ENCODE measurements around the gene CHD1L. TPM values are rescaled to one million over a fixed set of nuclear protein-coding genes. Genes with fewer than 3 reads are reported as not detected.
"Not testable (repeated sequence)": the region's sequence is repeated elsewhere in the genome, so short reads cannot be mapped to it uniquely, and the experiment has no call there.

Gene CHD1L
- 10 to 100 TPM; 12.7 to 20.6 (median 16.9) TPM for total RNA-seq

DNA sequence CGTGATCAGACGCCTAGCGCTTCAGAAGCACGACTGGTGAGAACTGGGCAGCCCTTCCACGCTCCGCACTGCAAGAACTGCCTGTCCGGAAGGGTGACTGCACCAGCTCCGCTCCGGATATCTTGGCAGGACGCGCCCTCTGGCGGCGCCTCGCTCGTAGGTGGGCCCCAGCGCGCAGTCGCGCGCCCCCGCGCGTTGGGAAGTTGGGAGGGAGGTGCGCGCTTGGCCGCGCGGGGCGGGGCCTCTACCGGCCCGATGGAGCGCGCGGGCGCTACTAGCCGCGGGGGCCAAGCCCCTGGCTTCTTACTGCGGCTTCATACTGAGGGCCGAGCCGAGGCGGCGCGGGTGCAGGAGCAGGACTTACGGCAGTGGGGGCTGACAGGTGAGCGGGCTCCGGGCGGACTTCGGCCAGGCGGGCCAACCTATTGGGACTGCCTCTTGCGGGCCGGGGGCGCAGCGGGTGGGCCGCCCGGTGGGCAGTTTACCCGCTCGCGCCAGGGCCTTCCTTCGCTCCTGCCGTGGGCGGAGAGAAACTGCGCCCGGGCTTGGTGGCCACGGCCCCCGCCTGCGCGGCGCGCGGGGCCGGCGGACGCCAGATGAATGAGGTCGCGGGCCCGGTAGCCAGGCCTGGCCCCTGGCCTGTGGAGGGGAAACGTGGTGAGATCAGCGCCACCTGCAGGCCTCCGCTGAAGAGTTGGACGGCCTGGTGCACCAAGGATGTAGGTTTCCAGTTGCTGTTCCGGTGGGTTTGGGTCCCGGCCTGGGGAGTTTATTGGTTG lies at the start of gene CHD1L:
CHD1L (plus strand) TSS at position 236 of the 779 bp plus-strand sequence; CDS start at position 256, 20 bp downstream.
- peak within 1 kb of the TSS; percentile 80 for H3K4me3 ChIP-seq (ENCODE audit: low read depth, poor library complexity, severe bottlenecking)
- WGBS, 2 donors, result 0 to 1% methylated on average over 15 to 35 of the region's 82 CpGs
- TF ChIP-seq CTCF (IDR thresholded peaks at IDR 0.05), result no peak
- TF ChIP-seq POLR2A (IDR thresholded peaks at IDR 0.05), result no peak
- peak; percentile 94 to 99 for DNase-seq (ENCODE audit: low spot score in 2 of 2)
- intact Hi-C loops (cut with DNase I; ENCODE audit: low total_unique reads), result loop anchor here (5.0 kb wide), 1 partner anchor 70 kb away; the partner anchor contains the start of gene PRKAB2

- intact Hi-C loops (cut with DNase I; ENCODE audit: low total_unique reads); H3K4me3 ChIP-seq (ENCODE audit: low read depth, poor library complexity, severe bottlenecking); DNase-seq (ENCODE audit: low spot score in 2 of 2): not testable (repeated sequence)
- WGBS, 2 donors, result 86 to 91% methylated on average over 3 of the region's 3 CpGs
Measured at GRCh38 chr1:147197324-147197723, 45.2 kb upstream of the CHD1L start.

DNA sequence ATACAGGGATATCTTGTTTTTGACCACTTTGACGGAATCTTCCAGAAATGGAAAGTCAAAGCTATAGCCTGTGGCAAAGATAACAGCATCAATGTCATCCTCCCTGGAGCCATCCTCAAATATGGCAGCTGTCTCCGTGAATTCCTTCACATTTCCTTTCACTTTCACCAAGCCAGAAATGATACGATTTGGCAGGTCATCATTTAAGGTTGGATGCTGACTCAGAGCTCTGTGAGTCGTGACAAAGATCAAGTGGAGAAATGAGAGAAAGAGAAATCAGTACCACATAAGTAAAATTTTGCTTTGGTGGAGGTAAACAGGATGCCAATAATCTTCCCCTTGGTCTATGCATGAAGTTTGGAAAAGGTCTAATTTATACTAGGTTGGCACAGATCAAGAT lies 41.2 kb upstream of the CHD1L start:
- DNase-seq (ENCODE audit: low spot score in 2 of 2), result no peak
- intact Hi-C loops (cut with DNase I; ENCODE audit: low total_unique reads), result no loop called here
- TF ChIP-seq CTCF (IDR thresholded peaks at IDR 0.05) (no peak), POLR2A (IDR thresholded peaks at IDR 0.05) (no peak)
- WGBS, 2 donors, result 61 to 71% methylated on average over 4 of the region's 4 CpGs
- no peak overlapping the region for H3K4me3 ChIP-seq (ENCODE audit: low read depth, poor library complexity, severe bottlenecking)

DNA sequence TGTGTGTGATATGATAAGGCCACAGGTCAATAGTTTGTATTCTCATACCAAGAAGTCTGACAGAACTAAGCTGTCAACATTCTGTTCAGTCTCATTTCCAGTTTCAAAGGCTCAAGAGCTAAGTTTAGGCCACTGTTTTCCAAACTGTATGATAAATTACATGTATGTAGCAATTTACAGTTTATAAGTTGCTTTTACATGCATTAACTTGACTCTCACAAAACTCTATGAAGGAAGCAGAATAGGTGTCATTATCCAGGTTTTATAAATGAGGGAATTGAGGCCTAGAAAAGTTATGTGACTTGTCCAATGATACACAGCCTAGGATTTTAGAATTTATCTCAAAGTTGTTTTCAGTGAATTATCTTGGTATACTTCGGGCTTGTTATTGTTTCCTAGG lies 40.7 kb upstream of the CHD1L start:
- H3K4me3 ChIP-seq (ENCODE audit: low read depth, poor library complexity, severe bottlenecking), result no peak overlapping the region
- 97 to 98% methylated on average over 1 of the region's 1 CpG for WGBS, 2 donors
- intact Hi-C loops (cut with DNase I; ENCODE audit: low total_unique reads), result no loop called here
- no peak for DNase-seq (ENCODE audit: low spot score in 2 of 2)
- TF ChIP-seq POLR2A (IDR thresholded peaks at IDR 0.05) (no peak), CTCF (IDR thresholded peaks at IDR 0.05) (no peak)

DNA sequence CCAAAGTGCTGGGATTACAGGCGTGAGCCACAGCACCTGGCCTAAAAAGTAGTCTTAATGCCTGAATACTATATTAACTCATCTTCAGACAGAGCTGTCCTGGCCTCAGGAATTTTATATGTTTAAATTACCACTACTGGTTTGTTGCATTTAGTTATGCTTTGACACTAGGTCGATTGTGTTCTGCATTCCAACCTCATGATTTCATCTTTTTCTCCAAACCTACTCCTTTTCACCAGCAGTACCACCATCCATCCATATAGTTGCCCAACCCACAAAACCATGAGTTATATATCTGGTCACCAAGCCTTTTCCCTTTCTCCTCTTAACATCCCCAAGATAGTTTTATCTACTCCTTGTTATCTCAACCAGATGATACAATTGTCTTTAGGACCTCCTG lies 39.9 kb upstream of the CHD1L start:
- no peak overlapping the region for H3K4me3 ChIP-seq (ENCODE audit: low read depth, poor library complexity, severe bottlenecking)
- no peak for TF ChIP-seq CTCF (IDR thresholded peaks at IDR 0.05)
- TF ChIP-seq POLR2A (IDR thresholded peaks at IDR 0.05), result no peak
- intact Hi-C loops (cut with DNase I; ENCODE audit: low total_unique reads), result no loop called here
- no peak for DNase-seq (ENCODE audit: low spot score in 2 of 2)
- 60 to 74% methylated on average over 2 of the region's 2 CpGs for WGBS, 2 donors

DNA sequence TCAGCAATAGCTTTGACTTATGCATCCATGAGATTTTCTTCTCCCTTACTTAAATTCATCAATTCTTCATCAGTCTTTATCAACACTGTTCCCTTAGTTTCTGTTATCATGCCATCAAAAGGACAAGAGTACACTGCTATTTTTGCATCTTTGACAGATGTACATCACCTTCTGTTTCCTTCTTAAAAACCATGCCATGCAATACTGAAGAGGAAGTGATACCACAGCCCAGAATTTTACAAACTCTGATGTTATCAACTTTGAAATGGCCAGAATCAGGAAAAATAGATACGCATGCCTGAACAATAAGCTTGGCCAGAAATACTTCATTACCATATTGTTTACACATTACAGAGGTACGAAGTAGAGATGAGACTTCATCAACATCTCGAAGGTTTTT lies 38.4 kb upstream of the CHD1L start:
- intact Hi-C loops (cut with DNase I; ENCODE audit: low total_unique reads), result no loop called here
- DNase-seq (ENCODE audit: low spot score in 2 of 2), result no peak
- H3K4me3 ChIP-seq (ENCODE audit: low read depth, poor library complexity, severe bottlenecking), result no peak overlapping the region
- whole genome bisulfite sequencing, 2 donors, result 89 to 90% methylated on average over 3 of the region's 3 CpGs
- no peak for TF ChIP-seq POLR2A (IDR thresholded peaks at IDR 0.05)
- no peak for TF ChIP-seq CTCF (IDR thresholded peaks at IDR 0.05)
